Measurements from ENCODE around the gene STAG1. TPM values are rescaled to one million over a fixed set of nuclear protein-coding genes. Genes with fewer than 3 reads are reported as not detected.

The STAG1 gene
- polyA plus RNA-seq, 1 experiment: 30.1 TPM

- Histone ChIP-seq H3K27me3 (ENCODE audit: control insufficient read depth, insufficient read depth, low read length) (no peaks in the 10 kb centered on the region), H3K9me3 (ENCODE audit: control insufficient read depth, insufficient read depth, low read length) (no peaks in the 10 kb centered on the region), H3K4me3 (ENCODE audit: low read depth, low read length) (no peak overlapping the region), H3K27ac (ENCODE audit: low read depth, low read length) (no peak overlapping the region)
- ChIA-PET POLR2A (no interaction called here), CTCF (no interaction called here)
- DNase-seq (ENCODE audit: low read depth, low spot score): no peak
- TF ChIP-seq CTCF (IDR thresholded peaks at IDR 0.05; ENCODE audit: low read depth, low read length): no peak
Observed at GRCh38 chr3:136661282-136661681, 90.9 kb downstream of the STAG1 start.

GRCh38 chr3:136658946-136659682 is 93.1 kb downstream of the STAG1 start:
- Histone ChIP-seq H3K27ac (ENCODE audit: low read depth, low read length) (no peak overlapping the region), H3K9me3 (ENCODE audit: control insufficient read depth, insufficient read depth, low read length) (peaks cover 4% of the 10 kb centered on the region; the same call in 1 of the 2 replicates), H3K27me3 (ENCODE audit: control insufficient read depth, insufficient read depth, low read length) (no peaks in the 10 kb centered on the region), H3K4me3 (ENCODE audit: low read depth, low read length) (no peak overlapping the region)
- DNase-seq (ENCODE audit: low read depth, low spot score): peak; percentile 50
- POLR2A ChIA-PET: no interaction called here
- CTCF ChIA-PET: interaction anchor here (1.2 to 1.6 kb wide), 2 partner anchors 94 to 355 kb away, joined by 5 to 6 read pairs; no protein-coding TSS in a partner anchor
- TF ChIP-seq CTCF (IDR thresholded peaks at IDR 0.05; ENCODE audit: low read depth, low read length): no peak

- Histone ChIP-seq H3K27ac (ENCODE audit: low read depth, low read length) (no peak overlapping the region), H3K4me3 (ENCODE audit: low read depth, low read length) (no peak overlapping the region), H3K27me3 (ENCODE audit: control insufficient read depth, insufficient read depth, low read length) (no peaks in the 10 kb centered on the region), H3K9me3 (ENCODE audit: control insufficient read depth, insufficient read depth, low read length) (peaks cover 7% of the 10 kb centered on the region)
- no peak for TF ChIP-seq CTCF (IDR thresholded peaks at IDR 0.05; ENCODE audit: low read depth, low read length)
- no peak for DNase-seq (ENCODE audit: low read depth, low spot score)
- CTCF ChIA-PET: interaction anchor here (1.1 kb wide), 1 partner anchor 80 kb away, joined by 3 read pairs; no protein-coding TSS in a partner anchor
- POLR2A ChIA-PET: interaction anchor here (1.4 kb wide), 1 partner anchor 95 kb away, joined by 4 read pairs; the partner anchor contains the start of gene STAG1
Observed at GRCh38 chr3:136657526-136657925, 94.7 kb downstream of the STAG1 start.

- CTCF ChIA-PET: no interaction called here
- Histone ChIP-seq H3K9me3 (ENCODE audit: control insufficient read depth, insufficient read depth, low read length) (peaks cover 7% of the 10 kb centered on the region), H3K4me3 (ENCODE audit: low read depth, low read length) (no peak overlapping the region), H3K27me3 (ENCODE audit: control insufficient read depth, insufficient read depth, low read length) (no peaks in the 10 kb centered on the region), H3K27ac (ENCODE audit: low read depth, low read length) (no peak overlapping the region)
- POLR2A ChIA-PET: no interaction called here
- TF ChIP-seq CTCF (IDR thresholded peaks at IDR 0.05; ENCODE audit: low read depth, low read length): no peak
- DNase-seq (ENCODE audit: low read depth, low spot score): no peak
Observed at GRCh38 chr3:136653628-136654027, 98.5 kb downstream of the STAG1 start.

- H3K27ac ChIP-seq (ENCODE audit: low read depth, low read length): no peak overlapping the region
- ChIA-PET CTCF (no interaction called here), POLR2A (no interaction called here)
- no peaks in the 10 kb centered on the region for H3K27me3 ChIP-seq (ENCODE audit: control insufficient read depth, insufficient read depth, low read length)
- H3K9me3 ChIP-seq (ENCODE audit: control insufficient read depth, insufficient read depth, low read length): peaks cover 7% of the 10 kb centered on the region
- no peak for DNase-seq (ENCODE audit: low read depth, low spot score)
- no peak for TF ChIP-seq CTCF (IDR thresholded peaks at IDR 0.05; ENCODE audit: low read depth, low read length)
- H3K4me3 ChIP-seq (ENCODE audit: low read depth, low read length): no peak overlapping the region
Observed at GRCh38 chr3:136651581-136651980, 100.6 kb downstream of the STAG1 start.

Data from AG04450 (cell line).